ENCODE data around the gene GAPDH.
"Not testable (repeated sequence)": the region's sequence is repeated elsewhere in the genome, so short reads cannot be mapped to it uniquely, and the experiment has no call there.

Gene GAPDH

DNA sequence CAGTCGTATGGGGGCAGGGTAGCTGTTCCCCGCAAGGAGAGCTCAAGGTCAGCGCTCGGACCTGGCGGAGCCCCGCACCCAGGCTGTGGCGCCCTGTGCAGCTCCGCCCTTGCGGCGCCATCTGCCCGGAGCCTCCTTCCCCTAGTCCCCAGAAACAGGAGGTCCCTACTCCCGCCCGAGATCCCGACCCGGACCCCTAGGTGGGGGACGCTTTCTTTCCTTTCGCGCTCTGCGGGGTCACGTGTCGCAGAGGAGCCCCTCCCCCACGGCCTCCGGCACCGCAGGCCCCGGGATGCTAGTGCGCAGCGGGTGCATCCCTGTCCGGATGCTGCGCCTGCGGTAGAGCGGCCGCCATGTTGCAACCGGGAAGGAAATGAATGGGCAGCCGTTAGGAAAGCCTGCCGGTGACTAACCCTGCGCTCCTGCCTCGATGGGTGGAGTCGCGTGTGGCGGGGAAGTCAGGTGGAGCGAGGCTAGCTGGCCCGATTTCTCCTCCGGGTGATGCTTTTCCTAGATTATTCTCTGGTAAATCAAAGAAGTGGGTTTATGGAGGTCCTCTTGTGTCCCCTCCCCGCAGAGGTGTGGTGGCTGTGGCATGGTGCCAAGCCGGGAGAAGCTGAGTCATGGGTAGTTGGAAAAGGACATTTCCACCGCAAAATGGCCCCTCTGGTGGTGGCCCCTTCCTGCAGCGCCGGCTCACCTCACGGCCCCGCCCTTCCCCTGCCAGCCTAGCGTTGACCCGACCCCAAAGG, 804 bp downstream of the GAPDH start:
- TF ChIP-seq POLR2A (IDR thresholded peaks at IDR 0.05; ENCODE audit: low read depth, low read length) = peak; percentile 12; the same call in 1 of the 2 replicates
- DNase-seq (ENCODE audit: insufficient read length, low spot score) = no peak
- no peak for FAIRE-seq

DNA sequence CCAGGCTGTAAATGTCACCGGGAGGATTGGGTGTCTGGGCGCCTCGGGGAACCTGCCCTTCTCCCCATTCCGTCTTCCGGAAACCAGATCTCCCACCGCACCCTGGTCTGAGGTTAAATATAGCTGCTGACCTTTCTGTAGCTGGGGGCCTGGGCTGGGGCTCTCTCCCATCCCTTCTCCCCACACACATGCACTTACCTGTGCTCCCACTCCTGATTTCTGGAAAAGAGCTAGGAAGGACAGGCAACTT, 1.3 kb downstream of the GAPDH start:
- TF ChIP-seq POLR2A (IDR thresholded peaks at IDR 0.05; ENCODE audit: low read depth, low read length) = no peak
- FAIRE-seq (no peak), DNase-seq (ENCODE audit: insufficient read length, low spot score) (no peak)

DNA sequence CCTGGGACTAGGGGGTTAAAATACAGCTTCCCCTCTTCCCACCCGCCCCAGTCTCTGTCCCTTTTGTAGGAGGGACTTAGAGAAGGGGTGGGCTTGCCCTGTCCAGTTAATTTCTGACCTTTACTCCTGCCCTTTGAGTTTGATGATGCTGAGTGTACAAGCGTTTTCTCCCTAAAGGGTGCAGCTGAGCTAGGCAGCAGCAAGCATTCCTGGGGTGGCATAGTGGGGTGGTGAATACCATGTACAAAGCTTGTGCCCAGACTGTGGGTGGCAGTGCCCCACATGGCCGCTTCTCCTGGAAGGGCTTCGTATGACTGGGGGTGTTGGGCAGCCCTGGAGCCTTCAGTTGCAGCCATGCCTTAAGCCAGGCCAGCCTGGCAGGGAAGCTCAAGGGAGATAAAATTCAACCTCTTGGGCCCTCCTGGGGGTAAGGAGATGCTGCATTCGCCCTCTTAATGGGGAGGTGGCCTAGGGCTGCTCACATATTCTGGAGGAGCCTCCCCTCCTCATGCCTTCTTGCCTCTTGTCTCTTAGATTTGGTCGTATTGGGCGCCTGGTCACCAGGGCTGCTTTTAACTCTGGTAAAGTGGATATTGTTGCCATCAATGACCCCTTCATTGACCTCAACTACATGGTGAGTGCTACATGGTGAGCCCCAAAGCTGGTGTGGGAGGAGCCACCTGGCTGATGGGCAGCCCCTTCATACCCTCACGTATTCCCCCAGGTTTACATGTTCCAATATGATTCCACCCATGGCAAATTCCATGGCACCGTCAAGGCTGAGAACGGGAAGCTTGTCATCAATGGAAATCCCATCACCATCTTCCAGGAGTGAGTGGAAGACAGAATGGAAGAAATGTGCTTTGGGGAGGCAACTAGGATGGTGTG, 1.9 kb downstream of the GAPDH start:
- 0 out of 2 replicates have a peak, but pooled peaks have one; percentile 12 for TF ChIP-seq POLR2A (IDR thresholded peaks at IDR 0.05; ENCODE audit: low read depth, low read length)
- FAIRE-seq (no peak), DNase-seq (ENCODE audit: insufficient read length, low spot score) (no peak)

DNA sequence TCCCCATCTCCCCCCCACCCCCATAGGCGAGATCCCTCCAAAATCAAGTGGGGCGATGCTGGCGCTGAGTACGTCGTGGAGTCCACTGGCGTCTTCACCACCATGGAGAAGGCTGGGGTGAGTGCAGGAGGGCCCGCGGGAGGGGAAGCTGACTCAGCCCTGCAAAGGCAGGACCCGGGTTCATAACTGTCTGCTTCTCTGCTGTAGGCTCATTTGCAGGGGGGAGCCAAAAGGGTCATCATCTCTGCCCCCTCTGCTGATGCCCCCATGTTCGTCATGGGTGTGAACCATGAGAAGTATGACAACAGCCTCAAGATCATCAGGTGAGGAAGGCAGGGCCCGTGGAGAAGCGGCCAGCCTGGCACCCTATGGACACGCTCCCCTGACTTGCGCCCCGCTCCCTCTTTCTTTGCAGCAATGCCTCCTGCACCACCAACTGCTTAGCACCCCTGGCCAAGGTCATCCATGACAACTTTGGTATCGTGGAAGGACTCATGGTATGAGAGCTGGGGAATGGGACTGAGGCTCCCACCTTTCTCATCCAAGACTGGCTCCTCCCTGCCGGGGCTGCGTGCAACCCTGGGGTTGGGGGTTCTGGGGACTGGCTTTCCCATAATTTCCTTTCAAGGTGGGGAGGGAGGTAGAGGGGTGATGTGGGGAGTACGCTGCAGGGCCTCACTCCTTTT, 2.7 kb downstream of the GAPDH start:
- TF ChIP-seq POLR2A (IDR thresholded peaks at IDR 0.05; ENCODE audit: low read depth, low read length) = no peak
- no peak for DNase-seq (ENCODE audit: insufficient read length, low spot score)
- FAIRE-seq = no peak

DNA sequence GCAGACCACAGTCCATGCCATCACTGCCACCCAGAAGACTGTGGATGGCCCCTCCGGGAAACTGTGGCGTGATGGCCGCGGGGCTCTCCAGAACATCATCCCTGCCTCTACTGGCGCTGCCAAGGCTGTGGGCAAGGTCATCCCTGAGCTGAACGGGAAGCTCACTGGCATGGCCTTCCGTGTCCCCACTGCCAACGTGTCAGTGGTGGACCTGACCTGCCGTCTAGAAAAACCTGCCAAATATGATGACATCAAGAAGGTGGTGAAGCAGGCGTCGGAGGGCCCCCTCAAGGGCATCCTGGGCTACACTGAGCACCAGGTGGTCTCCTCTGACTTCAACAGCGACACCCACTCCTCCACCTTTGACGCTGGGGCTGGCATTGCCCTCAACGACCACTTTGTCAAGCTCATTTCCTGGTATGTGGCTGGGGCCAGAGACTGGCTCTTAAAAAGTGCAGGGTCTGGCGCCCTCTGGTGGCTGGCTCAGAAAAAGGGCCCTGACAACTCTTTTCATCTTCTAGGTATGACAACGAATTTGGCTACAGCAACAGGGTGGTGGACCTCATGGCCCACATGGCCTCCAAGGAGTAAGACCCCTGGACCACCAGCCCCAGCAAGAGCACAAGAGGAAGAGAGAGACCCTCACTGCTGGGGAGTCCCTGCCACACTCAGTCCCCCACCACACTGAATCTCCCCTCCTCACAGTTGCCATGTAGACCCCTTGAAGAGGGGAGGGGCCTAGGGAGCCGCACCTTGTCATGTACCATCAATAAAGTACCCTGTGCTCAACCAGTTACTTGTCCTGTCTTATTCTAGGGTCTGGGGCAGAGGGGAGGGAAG, 3.5 kb downstream of the GAPDH start:
- FAIRE-seq; DNase-seq (ENCODE audit: insufficient read length, low spot score): not testable (repeated sequence)

DNA sequence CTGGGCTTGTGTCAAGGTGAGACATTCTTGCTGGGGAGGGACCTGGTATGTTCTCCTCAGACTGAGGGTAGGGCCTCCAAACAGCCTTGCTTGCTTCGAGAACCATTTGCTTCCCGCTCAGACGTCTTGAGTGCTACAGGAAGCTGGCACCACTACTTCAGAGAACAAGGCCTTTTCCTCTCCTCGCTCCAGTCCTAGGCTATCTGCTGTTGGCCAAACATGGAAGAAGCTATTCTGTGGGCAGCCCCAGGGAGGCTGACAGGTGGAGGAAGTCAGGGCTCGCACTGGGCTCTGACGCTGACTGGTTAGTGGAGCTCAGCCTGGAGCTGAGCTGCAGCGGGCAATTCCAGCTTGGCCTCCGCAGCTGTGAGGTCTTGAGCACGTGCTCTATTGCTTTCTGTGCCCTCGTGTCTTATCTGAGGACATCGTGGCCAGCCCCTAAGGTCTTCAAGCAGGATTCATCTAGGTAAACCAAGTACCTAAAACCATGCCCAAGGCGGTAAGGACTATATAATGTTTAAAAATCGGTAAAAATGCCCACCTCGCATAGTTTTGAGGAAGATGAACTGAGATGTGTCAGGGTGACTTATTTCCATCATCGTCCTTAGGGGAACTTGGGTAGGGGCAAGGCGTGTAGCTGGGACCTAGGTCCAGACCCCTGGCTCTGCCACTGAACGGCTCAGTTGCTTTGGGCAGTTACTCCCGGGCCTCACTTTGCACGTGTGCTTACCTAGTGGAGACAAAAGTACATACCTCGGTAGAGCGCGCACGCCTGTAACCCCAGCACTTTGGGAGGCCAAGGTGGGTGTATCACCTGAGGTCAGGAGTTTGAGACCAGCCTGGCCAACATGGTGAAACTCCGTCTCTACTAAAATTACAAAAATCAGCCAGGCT, 4.3 kb downstream of the GAPDH start:
- peak; percentile 61 for TF ChIP-seq POLR2A (IDR thresholded peaks at IDR 0.05; ENCODE audit: low read depth, low read length)
- no peak for DNase-seq (ENCODE audit: insufficient read length, low spot score)
- no peak for FAIRE-seq

DNA sequence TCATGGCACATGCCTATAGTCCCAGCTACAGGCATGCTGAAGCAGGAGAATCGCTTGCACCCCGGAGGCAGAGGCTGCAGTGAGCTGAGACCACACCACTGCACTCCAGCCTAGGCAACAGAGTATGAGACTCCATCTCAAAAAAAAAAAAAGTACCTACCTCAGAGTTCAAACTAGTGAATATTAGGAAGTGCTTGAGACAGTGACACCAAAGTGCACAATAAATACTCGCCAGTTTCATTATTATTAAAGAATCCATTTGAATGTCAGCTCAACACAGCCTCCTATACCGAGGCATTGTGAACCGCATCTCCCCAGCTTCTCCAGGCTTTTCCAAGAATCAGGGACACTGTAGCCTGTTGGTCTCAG, 5.0 kb downstream of the GAPDH start:
- DNase-seq (ENCODE audit: insufficient read length, low spot score) = no peak
- no peak for TF ChIP-seq POLR2A (IDR thresholded peaks at IDR 0.05; ENCODE audit: low read depth, low read length)
- no peak for FAIRE-seq

DNA sequence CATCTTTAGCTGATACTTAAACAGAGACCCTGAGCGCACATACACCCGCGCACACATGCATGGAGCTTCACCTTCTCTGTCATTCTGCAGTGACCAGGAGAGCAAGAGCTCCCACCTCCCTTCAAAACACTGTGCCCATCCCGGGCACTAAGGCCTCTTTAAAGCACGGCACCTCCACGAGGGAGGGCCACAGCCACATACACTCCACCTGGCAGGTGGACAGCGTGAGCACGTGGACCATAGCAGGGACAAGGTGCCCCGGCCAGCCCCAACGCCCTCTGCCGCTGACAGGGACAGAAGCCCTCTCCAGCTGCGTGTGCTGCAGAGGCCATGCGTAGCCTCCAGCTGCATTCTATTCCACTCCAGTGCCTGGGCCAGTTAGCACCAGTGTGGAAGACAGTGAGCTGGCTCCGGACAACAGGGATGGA, 5.4 kb downstream of the GAPDH start:
- DNase-seq (ENCODE audit: insufficient read length, low spot score) (no peak), FAIRE-seq (no peak)
- no peak for TF ChIP-seq POLR2A (IDR thresholded peaks at IDR 0.05; ENCODE audit: low read depth, low read length)

DNA sequence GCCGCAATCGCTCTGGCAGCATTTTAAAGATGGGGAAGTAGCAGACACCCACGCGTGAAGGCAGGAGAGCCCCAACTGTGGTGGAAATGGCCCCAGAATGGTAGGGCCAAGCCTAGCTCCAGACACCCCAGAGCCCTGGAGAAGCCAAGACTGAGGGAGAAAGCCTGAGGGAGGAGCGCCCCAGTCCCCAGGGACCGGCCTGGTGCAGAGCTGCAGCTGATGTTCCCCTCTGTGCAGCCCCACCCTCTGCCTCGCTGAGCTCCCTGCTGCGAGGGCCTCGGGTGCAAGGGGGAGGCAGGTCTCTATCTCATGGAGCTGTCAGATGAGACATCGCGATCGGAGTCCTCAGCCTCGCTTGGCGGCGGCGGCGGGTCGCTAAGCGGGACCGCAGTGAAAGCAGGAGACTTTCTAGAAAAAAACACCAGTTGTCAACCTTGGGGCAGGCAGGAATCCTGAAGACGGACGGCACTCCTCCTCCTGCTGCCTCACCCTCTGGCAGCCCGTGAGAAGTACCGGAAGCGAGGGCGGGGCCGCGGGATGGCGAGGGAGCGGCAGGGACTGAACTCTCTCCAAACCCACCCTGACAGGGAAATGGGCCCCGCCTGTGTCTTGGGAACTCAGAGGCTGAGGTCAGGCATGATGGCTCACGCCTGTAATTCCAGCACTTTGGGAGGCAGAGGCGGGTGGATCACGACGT, 6.0 kb downstream of the GAPDH start:
- 0 out of 2 replicates have a peak, but pooled peaks have one; percentile 34 for TF ChIP-seq POLR2A (IDR thresholded peaks at IDR 0.05; ENCODE audit: low read depth, low read length)
- FAIRE-seq (no peak), DNase-seq (ENCODE audit: insufficient read length, low spot score) (peak; percentile 85)

DNA sequence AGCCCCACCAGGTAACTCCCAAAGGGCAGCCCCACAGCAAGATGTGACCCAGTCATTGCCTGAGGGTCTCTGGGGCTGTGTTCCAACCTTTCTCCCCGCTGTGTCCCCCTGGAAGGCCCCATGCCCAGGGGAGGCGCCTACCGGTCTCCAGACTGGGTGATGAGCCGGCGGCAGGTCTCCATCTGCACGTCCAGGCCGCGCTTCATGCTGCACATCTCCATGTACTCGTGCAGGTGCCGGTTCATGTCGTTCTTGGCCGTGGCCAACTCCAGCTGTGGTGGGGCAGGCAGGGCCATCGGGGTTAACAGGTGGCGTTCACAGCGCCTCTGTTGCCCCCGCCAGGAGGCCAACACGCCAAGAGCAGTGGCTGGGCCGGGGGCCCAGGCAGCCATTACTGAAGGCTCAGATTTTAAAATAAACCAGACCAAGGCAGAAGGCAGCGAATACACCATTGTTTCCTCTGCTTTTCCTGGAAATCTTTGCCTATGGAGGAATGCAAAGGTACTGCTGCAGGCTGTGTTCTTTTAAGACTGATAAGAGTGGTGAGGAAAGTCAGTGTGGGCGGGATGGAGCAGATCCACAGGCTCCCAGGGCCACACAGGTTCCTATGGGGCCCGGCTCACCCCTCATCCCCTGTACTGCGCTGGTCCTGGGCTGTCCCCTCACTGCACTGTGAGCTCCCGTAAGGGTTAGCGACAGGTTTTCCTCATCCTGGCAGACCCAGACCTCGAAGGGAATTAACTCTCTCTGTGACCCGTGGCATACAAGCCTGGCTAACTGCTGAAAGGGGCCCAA, 7.3 kb downstream of the GAPDH start:
- no peak for DNase-seq (ENCODE audit: insufficient read length, low spot score)
- no peak for FAIRE-seq
- TF ChIP-seq POLR2A (IDR thresholded peaks at IDR 0.05; ENCODE audit: low read depth, low read length) = no peak

DNA sequence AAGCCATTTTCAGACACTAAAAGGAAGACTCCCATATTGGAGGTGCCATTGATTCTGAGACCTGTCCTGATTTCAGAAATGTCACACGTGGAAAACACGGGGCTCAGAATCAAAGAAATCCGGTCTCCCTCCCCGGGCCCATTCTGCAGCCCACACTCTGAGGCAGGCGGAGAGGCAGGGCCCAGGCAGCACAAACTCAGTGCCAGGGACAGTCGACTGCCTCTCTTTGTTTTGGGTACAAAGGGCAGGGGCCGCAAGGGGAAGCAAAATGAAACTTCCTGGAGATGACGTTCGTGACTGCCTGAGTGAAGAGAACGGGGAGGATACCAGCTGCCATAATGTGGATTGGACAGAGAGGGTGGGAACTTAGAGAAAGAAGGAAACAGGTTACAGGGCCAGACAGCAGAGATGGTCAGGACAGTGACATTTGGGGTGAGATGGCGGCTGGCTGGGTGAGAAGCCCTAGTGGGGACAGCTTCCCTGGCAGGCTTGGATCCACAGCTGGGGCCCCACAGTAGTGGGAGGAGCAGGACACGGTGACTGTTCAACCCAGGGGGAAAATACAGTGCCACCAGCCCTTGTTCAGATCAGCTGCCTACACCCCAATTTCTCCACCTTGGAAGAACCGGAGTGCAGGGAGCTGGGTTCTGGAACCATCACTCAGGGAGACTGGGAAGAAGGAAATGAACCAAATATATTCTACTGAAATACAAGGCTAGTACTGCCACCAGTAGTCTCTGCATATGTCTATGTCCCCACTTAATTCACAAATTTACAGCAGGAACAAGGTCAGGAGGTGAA, 8.1 kb downstream of the GAPDH start:
- no peak for TF ChIP-seq POLR2A (IDR thresholded peaks at IDR 0.05; ENCODE audit: low read depth, low read length)
- FAIRE-seq = no peak
- no peak for DNase-seq (ENCODE audit: insufficient read length, low spot score)

All from H54 (cell line).